DMS79 treated with DMSO at 0.1 percent for 48 hours (cell line): ENCODE results near the gene SOX5.
"Not testable (repeated sequence)": the region's sequence is repeated elsewhere in the genome, so short reads cannot be mapped to it uniquely, and the experiment has no call there.

ENCODE experiments used
- DNase-seq: peaks from one replicate; lab custom pipeline; 2025; lab: John Stamatoyannopoulos, UW

The SOX5 gene

GRCh38 chr12:23906329-23906728, 43.1 kb downstream of the SOX5 start:
- DNase-seq: no peak

- DNase-seq: no peak
Measured at GRCh38 chr12:23899434-23899833, 50.0 kb downstream of the SOX5 start.

- DNase-seq: no peak
Measured at GRCh38 chr12:23898121-23898520, 51.3 kb downstream of the SOX5 start.

GRCh38 chr12:23895792-23896218, 53.7 kb downstream of the SOX5 start:
- DNase-seq: no peak

GRCh38 chr12:23893611-23894010, 55.9 kb downstream of the SOX5 start:
- DNase-seq: no peak

GRCh38 chr12:23891115-23891514, 58.4 kb downstream of the SOX5 start:
- no peak for DNase-seq

GRCh38 chr12:23889069-23889440, 60.4 kb downstream of the SOX5 start:
- no peak for DNase-seq

GRCh38 chr12:23888396-23889068, 60.9 kb downstream of the SOX5 start:
- DNase-seq: no peak

GRCh38 chr12:23887055-23887835, 62.2 kb downstream of the SOX5 start:
- no peak for DNase-seq

GRCh38 chr12:23885394-23885793, 64.1 kb downstream of the SOX5 start:
- DNase-seq: no peak

- DNase-seq: no peak
Measured at GRCh38 chr12:23884909-23885308, 64.6 kb downstream of the SOX5 start.

GRCh38 chr12:23880988-23881387, 68.5 kb downstream of the SOX5 start:
- no peak for DNase-seq

- not testable (repeated sequence) for DNase-seq
Measured at GRCh38 chr12:23876618-23877017, 72.9 kb downstream of the SOX5 start.

- DNase-seq: no peak
Measured at GRCh38 chr12:23867794-23868193, 81.7 kb downstream of the SOX5 start.

- DNase-seq: no peak
Measured at GRCh38 chr12:23862701-23863100, 86.8 kb downstream of the SOX5 start.

- DNase-seq: no peak
Measured at GRCh38 chr12:23860019-23860418, 89.5 kb downstream of the SOX5 start.

GRCh38 chr12:23857178-23857577, 92.3 kb downstream of the SOX5 start:
- no peak for DNase-seq

GRCh38 chr12:23855813-23856212, 93.7 kb downstream of the SOX5 start:
- no peak for DNase-seq

GRCh38 chr12:23854598-23854997, 94.9 kb downstream of the SOX5 start:
- DNase-seq: no peak

GRCh38 chr12:23853640-23854039, 95.8 kb downstream of the SOX5 start:
- DNase-seq: no peak

- DNase-seq: no peak
Measured at GRCh38 chr12:23851602-23852001, 97.9 kb downstream of the SOX5 start.

- DNase-seq: no peak
Measured at GRCh38 chr12:23847857-23848256, 101.6 kb downstream of the SOX5 start.

GRCh38 chr12:23843958-23844357, 105.5 kb downstream of the SOX5 start:
- no peak for DNase-seq

GRCh38 chr12:23834076-23834475, 115.4 kb downstream of the SOX5 start:
- no peak for DNase-seq
